ENCODE results near the gene CDADC1. TPM values are rescaled to one million over a fixed set of nuclear protein-coding genes. Genes with fewer than 3 reads are reported as not detected.

The CDADC1 gene
- polyA plus RNA-seq, 1 of the 3 experiments (the other 2 are of a cell fraction) = 3.5 TPM

- no peak for TF ChIP-seq IRF3 (IDR thresholded peaks at IDR 0.05; ENCODE audit: low read depth, low read length)
- no peak for TF ChIP-seq POLR2AphosphoS5 (IDR thresholded peaks at IDR 0.05; ENCODE audit: low read depth, low read length)
- no peak for TF ChIP-seq NFIC (IDR thresholded peaks at IDR 0.05; ENCODE audit: borderline replicate concordance)
- no peak for TF ChIP-seq YY1 (IDR thresholded peaks at IDR 0.05; ENCODE audit: low read depth)
- no peak for TF ChIP-seq TEAD4 (IDR thresholded peaks at IDR 0.05; ENCODE audit: borderline replicate concordance, insufficient read depth)
- TF ChIP-seq USF1 (IDR thresholded peaks at IDR 0.05; ENCODE audit: borderline replicate concordance, low read depth) = no peak
- no peak for TF ChIP-seq CTCF (IDR thresholded peaks at IDR 0.05)
- TF ChIP-seq USF2 (IDR thresholded peaks at IDR 0.05; ENCODE audit: borderline replicate concordance, low read depth, low read length) = no peak
- TF ChIP-seq RFX5 (IDR thresholded peaks at IDR 0.05; ENCODE audit: low read length) = no peak
These were observed 66.7 kb downstream of the CDADC1 start (continued) for GRCh38 chr13:49314344-49314882.

- no peaks in the 10 kb centered on the region for H3F3A ChIP-seq (replicated peaks; ENCODE audit: insufficient read depth)
- peak overlapping the region in 1 of 2 experiments; percentile 91; a peak in 1 of 4 replicates for H3K27ac ChIP-seq (ENCODE audit: low read depth in 2 of 2, low read length in 1 of 2)
- WGBS (ENCODE audit: low lambda C conversion rate) = 89% methylated on average over 3 of the region's 3 CpGs
- H3K4me1 ChIP-seq (ENCODE audit: control insufficient read depth in 1 of 2, insufficient read depth in 2 of 2, low read depth in 1 of 2, low read length in 1 of 2) = peaks cover 2 to 14% of the 10 kb centered on the region in 2 experiments; a peak in 3 of 4 replicates
- H3K36me3 ChIP-seq (replicated peaks in 1 of 2; ENCODE audit: control insufficient read depth in 1 of 2, insufficient read depth in 2 of 2, low read length in 1 of 2) = no peaks in the 10 kb centered on the region
- H3K4me2 ChIP-seq = no peak overlapping the region
- H3K27me3 ChIP-seq (ENCODE audit: insufficient read depth) = no peaks in the 10 kb centered on the region
- no peaks in the 10 kb centered on the region for H3K9me3 ChIP-seq
- no peaks in the 10 kb centered on the region for H3K9me2 ChIP-seq
- no peaks in the 10 kb centered on the region for H3K79me2 ChIP-seq (ENCODE audit: insufficient read depth)
- no peak for DNase-seq
- CTCF ChIA-PET = no interaction called here
- POLR2A ChIA-PET = no interaction called here
- no peaks in the 10 kb centered on the region for H4K20me1 ChIP-seq (ENCODE audit: insufficient read depth)
- no peak overlapping the region for H3K9ac ChIP-seq
- H2AFZ ChIP-seq (ENCODE audit: low read depth) = no peak overlapping the region; the same call in 1 of the 2 replicates
- H3K4me3 ChIP-seq (ENCODE audit: low read depth in 2 of 2, low read length in 1 of 2) = no peak overlapping the region
- TF ChIP-seq RAD21 (IDR thresholded peaks at IDR 0.05; ENCODE audit: low read length) (no peak), POLR2AphosphoS5 (IDR thresholded peaks at IDR 0.05; ENCODE audit: low read depth, low read length) (no peak), TCF12 (IDR thresholded peaks at IDR 0.05) (no peak)
These were observed 67.4 kb downstream of the CDADC1 start for GRCh38 chr13:49315036-49315565.

Data from SK-N-SH (cell line).